Measurements from ENCODE around the gene PFKFB3. TPM values are rescaled to one million over a fixed set of nuclear protein-coding genes. Genes with fewer than 3 reads are reported as not detected.
"Not testable (repeated sequence)": the region's sequence is repeated elsewhere in the genome, so short reads cannot be mapped to it uniquely, and the experiment has no call there.

Gene PFKFB3
- total and polyA plus RNA-seq, 2 of the 13 experiments (the other 11 are each of a cell fraction or from before 2014, with no cell fraction given), result 1.2 to 13.3 TPM

DNA sequence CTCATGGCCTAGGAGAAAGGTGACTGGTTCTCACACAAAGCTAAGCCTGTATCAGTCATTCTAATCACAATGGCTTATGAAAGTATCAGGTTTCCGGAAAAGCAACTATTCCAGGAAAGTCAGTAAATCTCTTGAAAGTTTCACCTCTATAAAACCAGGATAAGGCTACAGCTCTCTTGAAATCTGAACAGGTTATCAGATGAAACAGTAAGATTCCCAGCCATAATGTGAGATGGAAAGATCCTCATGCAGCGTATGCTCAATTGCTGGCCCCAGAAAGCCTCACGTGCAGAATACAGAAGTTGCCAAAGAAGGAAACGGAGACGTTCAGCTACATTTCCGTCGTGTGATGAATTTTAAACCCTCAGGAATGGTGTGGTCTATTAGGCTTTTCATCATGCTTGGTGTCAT, 90.0 kb downstream of the PFKFB3 start (continued):
- TF ChIP-seq, protein P1, sequence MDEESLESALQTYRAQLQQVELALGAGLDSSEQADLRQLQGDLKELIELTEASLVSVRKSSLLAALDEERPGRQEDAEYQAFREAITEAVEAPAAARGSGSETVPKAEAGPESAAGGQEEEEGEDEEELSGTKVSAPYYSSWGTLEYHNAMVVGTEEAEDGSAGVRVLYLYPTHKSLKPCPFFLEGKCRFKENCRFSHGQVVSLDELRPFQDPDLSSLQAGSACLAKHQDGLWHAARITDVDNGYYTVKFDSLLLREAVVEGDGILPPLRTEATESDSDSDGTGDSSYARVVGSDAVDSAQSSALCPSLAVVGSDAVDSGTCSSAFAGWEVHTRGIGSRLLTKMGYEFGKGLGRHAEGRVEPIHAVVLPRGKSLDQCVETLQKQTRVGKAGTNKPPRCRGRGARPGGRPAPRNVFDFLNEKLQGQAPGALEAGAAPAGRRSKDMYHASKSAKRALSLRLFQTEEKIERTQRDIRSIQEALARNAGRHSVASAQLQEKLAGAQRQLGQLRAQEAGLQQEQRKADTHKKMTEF (CRISPR knock-in tag; IDR thresholded peaks at IDR 0.05), result no peak
- TF ChIP-seq PAF1 (CRISPR knock-in tag; IDR thresholded peaks at IDR 0.05), result no peak

DNA sequence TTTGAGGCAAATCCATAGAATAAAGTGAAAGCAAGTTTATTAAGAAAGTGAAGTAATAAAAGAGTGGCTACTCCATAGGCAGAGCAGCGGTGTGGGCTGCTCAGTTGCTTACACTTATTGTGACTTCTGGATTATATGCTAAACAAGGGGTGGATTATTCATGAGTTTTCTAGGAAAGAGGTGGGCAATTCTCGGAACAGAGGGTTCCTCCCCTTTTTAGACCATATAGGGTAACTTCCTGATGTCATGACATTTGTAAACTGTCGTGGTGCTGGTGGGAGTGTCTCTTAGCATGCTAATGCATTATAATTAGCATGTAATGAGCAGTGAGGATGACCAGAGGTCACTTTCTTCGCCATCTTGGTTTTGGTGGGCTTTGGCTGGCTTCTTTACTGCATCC, 93.7 kb downstream of the PFKFB3 start:
- DNase-seq (ENCODE audit: low spot score); H3K4me2 ChIP-seq (ENCODE audit: low read depth, low read length); H3K9me3 ChIP-seq (ENCODE audit: low read length); H2AFZ ChIP-seq (ENCODE audit: low read length); H3K4me3 ChIP-seq (replicated peaks in 1 of 3; ENCODE audit: insufficient read depth in 1 of 3, low read depth in 2 of 3, low read length in 3 of 3); H3K36me3 ChIP-seq (replicated peaks in 1 of 2; ENCODE audit: control insufficient read depth in 1 of 2, insufficient read depth in 2 of 2, low read length in 2 of 2); intact Hi-C loops (cut with micrococcal nuclease; ENCODE audit: unreplicated experiment); CTCF ChIA-PET (ENCODE audit: low intra/inter-chr PET ratio, low total read pairs); H3K9ac ChIP-seq (ENCODE audit: insufficient read depth, low read depth, low read length); H3K79me2 ChIP-seq (ENCODE audit: insufficient read depth, low read length); in situ Hi-C loops (cut with HindIII; ENCODE audit: extremely low pct_ligation_motif_present, low pct_unique_long_range_greater_than_20kb); ATAC-seq; H4K20me1 ChIP-seq (ENCODE audit: insufficient read depth, low read length); POLR2A ChIA-PET; BruUV-seq (replicated peaks); H3K27ac ChIP-seq (ENCODE audit: extremely low read length, insufficient read depth, low read length); H3K27me3 ChIP-seq (ENCODE audit: control insufficient read depth in 1 of 2, insufficient read depth in 2 of 2, low read length in 2 of 2); FAIRE-seq: not testable (repeated sequence)
- WGBS (ENCODE audit: low lambda C conversion rate), result 53% methylated on average over 4 of the region's 4 CpGs
- peaks cover 36% of the 10 kb centered on the region for H3K4me1 ChIP-seq (ENCODE audit: insufficient read depth, low read length)

DNA sequence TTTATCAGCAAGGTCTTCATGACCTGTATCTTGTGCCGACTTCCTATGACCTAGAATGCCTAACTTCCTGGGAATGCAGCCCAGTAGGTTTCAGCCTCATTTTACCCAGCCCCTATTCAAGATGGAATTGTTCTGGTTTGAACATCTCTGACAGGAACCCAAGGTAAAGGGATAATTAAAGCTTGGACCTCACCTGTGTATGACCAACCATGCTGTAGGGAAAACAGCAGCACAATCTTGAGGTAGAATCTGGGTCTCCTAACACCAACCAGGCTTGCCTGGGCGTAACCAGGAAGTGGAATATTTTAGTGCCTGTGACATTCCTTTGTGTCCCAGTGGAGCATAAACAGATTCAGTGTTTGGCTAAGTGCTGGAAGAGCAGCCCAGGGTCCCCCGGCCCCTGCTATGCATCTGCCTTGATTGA, 94.1 kb downstream of the PFKFB3 start:
- WGBS (ENCODE audit: low lambda C conversion rate), result 32% methylated on average over 3 of the region's 3 CpGs
- POLR2A ChIA-PET, result no interaction called here
- Histone ChIP-seq H3K4me3 (replicated peaks in 1 of 3; ENCODE audit: insufficient read depth in 1 of 3, low read depth in 2 of 3, low read length in 3 of 3) (no peak overlapping the region), H3K4me2 (ENCODE audit: low read depth, low read length) (no peak overlapping the region), H4K20me1 (ENCODE audit: insufficient read depth, low read length) (no peaks in the 10 kb centered on the region), H3K9me3 (ENCODE audit: low read length) (no peaks in the 10 kb centered on the region), H2AFZ (ENCODE audit: low read length) (no peak overlapping the region), H3K27ac (ENCODE audit: extremely low read length, insufficient read depth, low read length) (no peak overlapping the region), H3K27me3 (ENCODE audit: control insufficient read depth in 1 of 2, insufficient read depth in 2 of 2, low read length in 2 of 2) (peaks cover 0 to 7% of the 10 kb centered on the region in 2 experiments; a peak in 2 of 5 replicates), H3K9ac (ENCODE audit: insufficient read depth, low read depth, low read length) (no peak overlapping the region), H3K36me3 (replicated peaks in 1 of 2; ENCODE audit: control insufficient read depth in 1 of 2, insufficient read depth in 2 of 2, low read length in 2 of 2) (no peaks in the 10 kb centered on the region), H3K4me1 (ENCODE audit: insufficient read depth, low read length) (peaks cover 33% of the 10 kb centered on the region), H3K79me2 (ENCODE audit: insufficient read depth, low read length) (no peaks in the 10 kb centered on the region)
- no peak for FAIRE-seq
- BruUV-seq (replicated peaks), result no TSS peak
- no peak for ATAC-seq
- TF ChIP-seq ZNF850 (CRISPR knock-in tag; conservative IDR thresholded peaks at IDR 0.05) (no peak), ZNF670 (CRISPR knock-in tag; IDR thresholded peaks at IDR 0.05; ENCODE audit: borderline replicate concordance) (no peak), ZNF234 (CRISPR knock-in tag; conservative IDR thresholded peaks at IDR 0.05) (no peak), ZNF672 (CRISPR knock-in tag; IDR thresholded peaks at IDR 0.05) (no peak), ZKSCAN1 (IDR thresholded peaks at IDR 0.05; ENCODE audit: low read length) (no peak), EHMT2 (IDR thresholded peaks at IDR 0.05; ENCODE audit: borderline replicate concordance, low read depth, low read length) (no peak), ZNF713 (CRISPR knock-in tag; IDR thresholded peaks at IDR 0.05) (no peak), CHD2 (IDR thresholded peaks at IDR 0.05; ENCODE audit: low read depth, low read length) (no peak), RCOR2 (CRISPR knock-in tag; IDR thresholded peaks at IDR 0.05) (no peak), SP1 (IDR thresholded peaks at IDR 0.05) (no peak), SP1 (CRISPR knock-in tag; IDR thresholded peaks at IDR 0.05) (no peak)
- TF ChIP-seq, protein P2, sequence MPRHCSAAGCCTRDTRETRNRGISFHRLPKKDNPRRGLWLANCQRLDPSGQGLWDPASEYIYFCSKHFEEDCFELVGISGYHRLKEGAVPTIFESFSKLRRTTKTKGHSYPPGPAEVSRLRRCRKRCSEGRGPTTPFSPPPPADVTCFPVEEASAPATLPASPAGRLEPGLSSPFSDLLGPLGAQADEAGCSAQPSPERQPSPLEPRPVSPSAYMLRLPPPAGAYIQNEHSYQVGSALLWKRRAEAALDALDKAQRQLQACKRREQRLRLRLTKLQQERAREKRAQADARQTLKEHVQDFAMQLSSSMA (CRISPR knock-in tag; IDR thresholded peaks at IDR 0.05), result no peak
- TF ChIP-seq, protein P3, sequence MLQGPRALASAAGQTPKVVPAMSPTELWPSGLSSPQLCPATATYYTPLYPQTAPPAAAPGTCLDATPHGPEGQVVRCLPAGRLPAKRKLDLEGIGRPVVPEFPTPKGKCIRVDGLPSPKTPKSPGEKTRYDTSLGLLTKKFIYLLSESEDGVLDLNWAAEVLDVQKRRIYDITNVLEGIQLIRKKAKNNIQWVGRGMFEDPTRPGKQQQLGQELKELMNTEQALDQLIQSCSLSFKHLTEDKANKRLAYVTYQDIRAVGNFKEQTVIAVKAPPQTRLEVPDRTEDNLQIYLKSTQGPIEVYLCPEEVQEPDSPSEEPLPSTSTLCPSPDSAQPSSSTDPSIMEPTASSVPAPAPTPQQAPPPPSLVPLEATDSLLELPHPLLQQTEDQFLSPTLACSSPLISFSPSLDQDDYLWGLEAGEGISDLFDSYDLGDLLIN (CRISPR knock-in tag; IDR thresholded peaks at IDR 0.05; ENCODE audit: borderline replicate concordance), result no peak
- no peak for DNase-seq (ENCODE audit: low spot score)
- CTCF ChIA-PET (ENCODE audit: low intra/inter-chr PET ratio, low total read pairs), result no interaction called here
- intact Hi-C loops (cut with micrococcal nuclease; ENCODE audit: unreplicated experiment), result no loop called here
- in situ Hi-C loops (cut with HindIII; ENCODE audit: extremely low pct_ligation_motif_present, low pct_unique_long_range_greater_than_20kb), result no loop called here
